Measurements from ENCODE around the gene RARB. TPM values are rescaled to one million over a fixed set of nuclear protein-coding genes. Genes with fewer than 3 reads are reported as not detected.

RARB gene
- total and polyA plus RNA-seq, 11 donors: 4.3 to 21.0 (median 16.3) TPM

GRCh38 chr3:25532431-25533162 lies 104.5 kb downstream of the RARB start:
- H3K36me3 ChIP-seq: peaks cover 0 to 5% (median 0%) of the 10 kb centered on the region in 9 donors
- no peak overlapping the region for H3K27ac ChIP-seq
- H3K9me3 ChIP-seq: peaks cover 0 to 25% (median 8%) of the 10 kb centered on the region in 12 donors
- ATAC-seq: no peak
- H3K4me3 ChIP-seq: no peak overlapping the region
- no peaks in the 10 kb centered on the region for H3K27me3 ChIP-seq
- intact Hi-C loops (cut with DNase I): no loop called here
- no peak for DNase-seq
- TF ChIP-seq CTCF (IDR thresholded peaks at IDR 0.05) (peak in 11 of 12 donors; percentile 24 to 54 (median 45)), POLR2A (IDR thresholded peaks at IDR 0.05) (no peak)
- H3K4me1 ChIP-seq: peaks cover 0 to 24% (median 2%) of the 10 kb centered on the region in 12 donors
- WGBS, 4 donors: 76 to 90% (median 83%) methylated on average over 3 of the region's 3 CpGs

- H3K36me3 ChIP-seq: peaks cover 0 to 5% (median 0%) of the 10 kb centered on the region in 9 donors
- WGBS, 4 donors: 51 to 64% (median 57%) methylated on average over 2 of the region's 2 CpGs
- peaks cover 0 to 16% (median 0%) of the 10 kb centered on the region in 12 donors for H3K4me1 ChIP-seq
- no peak overlapping the region for H3K4me3 ChIP-seq
- TF ChIP-seq POLR2A (IDR thresholded peaks at IDR 0.05) (no peak), CTCF (IDR thresholded peaks at IDR 0.05) (no peak)
- no peak overlapping the region for H3K27ac ChIP-seq
- H3K9me3 ChIP-seq: peaks cover 0 to 25% (median 8%) of the 10 kb centered on the region in 12 donors
- DNase-seq (no peak), ATAC-seq (no peak)
- no peaks in the 10 kb centered on the region for H3K27me3 ChIP-seq
- intact Hi-C loops (cut with DNase I): no loop called here
Observed at GRCh38 chr3:25533399-25533798, 105.3 kb downstream of the RARB start.

GRCh38 chr3:25534007-25534406 lies 105.9 kb downstream of the RARB start:
- peaks cover 0 to 17% (median 0%) of the 10 kb centered on the region in 12 donors for H3K4me1 ChIP-seq
- peaks cover 0 to 5% (median 0%) of the 10 kb centered on the region in 9 donors for H3K36me3 ChIP-seq
- no peak for TF ChIP-seq CTCF (IDR thresholded peaks at IDR 0.05)
- no peak for TF ChIP-seq POLR2A (IDR thresholded peaks at IDR 0.05)
- no peak for DNase-seq
- intact Hi-C loops (cut with DNase I): no loop called here
- ATAC-seq: no peak
- no peak overlapping the region for H3K4me3 ChIP-seq
- 94 to 99% (median 96%) methylated on average over 1 of the region's 1 CpG for WGBS, 4 donors
- no peak overlapping the region for H3K27ac ChIP-seq
- H3K9me3 ChIP-seq: peaks cover 0 to 25% (median 8%) of the 10 kb centered on the region in 12 donors
- no peaks in the 10 kb centered on the region for H3K27me3 ChIP-seq

GRCh38 chr3:25536521-25537391 lies 108.7 kb downstream of the RARB start:
- intact Hi-C loops (cut with DNase I): no loop called here
- H3K36me3 ChIP-seq: no peaks in the 10 kb centered on the region
- H3K4me3 ChIP-seq: no peak overlapping the region
- peaks cover 0 to 40% (median 17%) of the 10 kb centered on the region in 12 donors for H3K4me1 ChIP-seq
- peak overlapping the region in 3 of 12 donors; percentile 9 to 41 (median 25) for H3K27ac ChIP-seq
- no peaks in the 10 kb centered on the region for H3K27me3 ChIP-seq
- ATAC-seq (peak in 3 of 4 donors; percentile 31 to 67 (median 56)), DNase-seq (no peak)
- peaks cover 0 to 13% (median 7%) of the 10 kb centered on the region in 12 donors for H3K9me3 ChIP-seq
- WGBS, 4 donors: 71 to 82% (median 75%) methylated on average over 7 of the region's 7 CpGs
- TF ChIP-seq CTCF (IDR thresholded peaks at IDR 0.05): no peak
- TF ChIP-seq POLR2A (IDR thresholded peaks at IDR 0.05): no peak
